ENCODE data around the gene QRFP.

The QRFP gene

GRCh38 chr9:130847306-130848217 lies 49.0 kb downstream of the QRFP start:
- no peak for DNase-seq

DNA sequence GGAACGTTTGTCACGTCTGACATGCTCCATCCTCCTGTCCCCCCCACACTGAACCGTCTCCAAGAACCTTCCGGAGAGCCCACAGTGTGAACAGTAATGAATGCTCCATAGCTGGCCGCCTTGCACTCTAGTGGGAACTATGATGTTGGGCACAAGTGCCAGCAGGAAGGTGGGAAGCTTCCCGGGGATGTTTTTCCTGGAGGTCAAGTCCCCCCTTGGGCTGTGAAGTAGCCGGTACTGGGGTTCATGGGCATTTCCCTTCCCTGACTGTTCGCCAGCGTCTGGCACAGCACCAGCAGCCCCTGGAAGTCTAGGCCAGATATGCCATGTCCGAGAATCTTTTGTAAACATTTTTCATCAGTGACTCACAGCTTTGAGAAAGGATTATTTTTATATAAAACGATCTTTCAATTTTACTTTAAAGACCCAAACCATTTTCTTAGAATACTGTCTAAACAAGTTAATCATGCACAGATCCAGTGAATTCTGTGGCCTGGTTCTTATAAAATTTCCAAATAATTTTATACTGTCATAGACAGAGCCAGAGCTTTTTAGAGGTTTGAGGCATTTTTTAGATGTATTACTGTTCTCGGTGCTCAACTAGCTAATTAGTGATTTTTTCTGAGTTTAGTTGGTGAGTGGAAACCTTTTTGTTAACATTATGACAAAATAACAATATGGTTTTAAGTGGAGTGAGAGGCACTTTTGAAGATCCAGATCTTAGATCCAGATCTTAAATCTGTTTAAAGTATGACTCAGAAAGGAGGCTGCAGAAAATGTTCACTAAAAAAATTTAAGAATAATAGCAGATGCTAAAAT lies 49.9 kb downstream of the QRFP start:
- no peak for DNase-seq

GRCh38 chr9:130845901-130846481 lies 50.6 kb downstream of the QRFP start:
- no peak for DNase-seq

GRCh38 chr9:130845254-130845653 lies 51.4 kb downstream of the QRFP start:
- no peak for DNase-seq

DNA sequence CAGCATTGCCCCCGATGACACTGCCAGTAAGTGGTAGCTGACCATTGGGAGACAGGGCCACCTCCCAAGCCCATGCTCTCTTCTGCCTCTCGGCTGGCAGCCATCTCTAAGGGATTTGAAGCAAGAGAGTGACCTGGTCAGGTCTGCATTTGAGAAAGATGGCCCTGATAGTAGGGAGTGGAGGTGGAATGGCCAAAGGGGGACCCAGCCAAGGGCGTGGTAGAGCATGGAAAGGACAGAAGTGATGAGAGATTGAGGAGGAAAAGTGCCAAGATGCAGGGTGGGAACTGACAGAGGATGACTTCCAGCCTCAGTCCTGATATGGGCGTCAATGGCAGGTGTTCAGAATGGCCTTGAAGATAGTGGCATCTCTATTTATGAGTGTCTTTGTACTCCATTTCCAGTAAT lies 52.6 kb downstream of the QRFP start:
- DNase-seq: no peak

- DNase-seq: no peak
Observed at GRCh38 chr9:130843049-130843908, 53.3 kb downstream of the QRFP start.
